Stimulated activated CD4-positive, alpha-beta T cell treated with anti-CD3 and anti-CD28 coated beads, Interleukin-1b, Interleukin-23, amount 100 ng/mL, for 24 hours (primary cell): Measurements from ENCODE around the gene NPRL2.

ENCODE experiments used
- DNase-seq, 4 experiments: peaks; one replicate each; pipeline ENCODE4 v3.0.0-alpha.2; 2020; ENCODE audit warnings: low read depth in 4 of 4, low spot score in 1 of 4

Gene NPRL2

DNA sequence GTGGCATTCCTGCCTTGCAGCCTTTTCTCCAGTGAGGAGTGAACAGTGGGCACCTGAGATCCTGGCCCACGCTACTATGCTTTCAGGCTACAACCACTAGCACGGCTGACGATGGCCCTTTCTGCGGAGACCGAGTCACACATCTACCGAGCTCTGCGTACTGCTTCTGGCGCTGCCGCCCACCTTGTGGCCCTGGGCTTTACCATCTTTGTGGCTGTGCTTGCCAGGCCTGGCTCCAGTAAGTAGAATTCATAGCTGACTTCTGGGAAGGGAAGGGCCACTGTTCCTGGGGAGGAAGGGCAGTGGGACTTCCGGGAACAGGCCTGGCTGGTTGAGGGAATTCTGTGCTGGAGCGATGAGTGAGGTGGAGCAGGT lies 735 bp upstream of the NPRL2 start:
- DNase-seq = no peak

DNA sequence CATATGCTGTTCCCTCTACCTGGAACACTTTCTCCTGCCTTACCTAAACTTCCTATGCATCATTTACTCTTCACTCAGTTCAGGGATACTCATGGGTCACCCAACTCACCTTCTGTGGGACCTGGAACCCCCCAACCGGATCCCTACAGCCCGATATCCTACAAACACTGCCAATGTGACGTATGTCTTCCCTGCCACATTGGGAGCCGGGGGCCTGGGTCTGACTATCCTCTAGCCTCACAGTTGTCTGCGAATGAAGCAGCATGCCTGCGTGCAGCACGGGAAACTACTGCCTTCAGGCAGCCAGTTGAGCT lies 405 bp downstream of the NPRL2 start:
- no peak for DNase-seq

DNA sequence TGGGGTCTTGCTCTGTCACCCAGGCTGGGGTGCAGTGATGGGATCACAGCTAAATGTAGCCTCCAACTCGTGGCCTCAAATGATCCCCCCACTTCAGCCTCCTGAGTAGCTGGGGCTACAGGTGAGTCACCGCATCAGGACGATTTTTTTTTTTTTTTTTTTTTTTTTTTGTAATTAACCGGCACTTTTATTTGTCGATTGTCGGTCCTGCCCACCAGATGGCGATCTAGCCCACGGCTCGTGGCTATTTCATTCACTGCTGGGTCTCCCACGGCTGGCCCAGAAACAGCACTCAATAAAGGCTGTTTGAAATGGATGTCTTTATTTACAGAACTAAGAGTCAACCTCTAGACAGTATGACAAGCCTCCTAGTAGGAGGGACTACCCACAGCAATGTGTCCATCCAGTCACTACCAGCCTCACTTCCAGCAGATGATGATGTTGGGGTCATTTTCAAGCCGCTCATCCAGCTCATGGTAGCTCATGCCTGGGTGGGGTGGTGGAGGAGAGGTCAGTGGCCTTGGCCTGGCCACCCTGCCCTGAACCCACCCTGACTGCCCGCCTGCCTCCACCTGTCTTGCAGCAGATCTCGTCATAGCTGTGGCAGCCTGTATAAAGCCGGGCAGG lies 3.3 kb downstream of the NPRL2 start:
- DNase-seq = peak in 2 of 4 experiments; percentile 45 to 52

DNA sequence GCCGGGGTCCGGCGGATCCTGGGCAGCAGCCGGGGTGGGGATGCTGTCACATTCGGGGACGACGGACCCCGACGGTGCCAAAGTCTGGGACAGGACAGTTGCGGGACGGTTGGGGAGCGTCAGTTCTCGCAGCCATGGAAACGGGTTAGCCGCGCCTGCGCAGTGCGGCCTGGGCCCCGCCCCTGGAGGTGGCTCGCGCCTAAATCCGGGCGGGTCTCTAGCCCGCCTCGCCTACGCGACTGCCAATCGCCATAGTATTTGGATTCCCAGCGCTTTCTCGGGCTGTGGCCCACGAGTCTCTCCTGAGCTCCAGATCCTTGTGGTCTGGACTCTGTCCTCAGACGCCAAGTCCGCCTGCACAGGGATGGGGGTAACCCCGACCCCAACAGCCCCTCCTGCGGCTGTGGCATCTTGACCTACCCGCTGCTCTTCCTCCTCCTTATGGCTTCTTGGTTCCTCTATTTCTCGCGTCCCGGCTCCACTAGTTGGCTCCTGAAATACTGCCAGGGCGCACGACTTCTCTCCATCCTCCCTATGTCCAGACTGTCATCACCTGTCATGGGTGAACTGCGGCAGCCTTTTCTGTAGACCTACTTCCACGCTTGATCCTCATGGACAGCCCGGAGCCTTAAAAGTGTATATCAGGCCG lies 4.9 kb downstream of the NPRL2 start, which contains the start of gene ZMYND10:
Gene ZMYND10 (minus strand): TSS at position 147 of the 649 bp plus-strand sequence. CDS start 153 bp downstream, outside the sequence.
- DNase-seq = peak in 3 of 4 experiments; percentile 52 to 78 (median 59)

DNA sequence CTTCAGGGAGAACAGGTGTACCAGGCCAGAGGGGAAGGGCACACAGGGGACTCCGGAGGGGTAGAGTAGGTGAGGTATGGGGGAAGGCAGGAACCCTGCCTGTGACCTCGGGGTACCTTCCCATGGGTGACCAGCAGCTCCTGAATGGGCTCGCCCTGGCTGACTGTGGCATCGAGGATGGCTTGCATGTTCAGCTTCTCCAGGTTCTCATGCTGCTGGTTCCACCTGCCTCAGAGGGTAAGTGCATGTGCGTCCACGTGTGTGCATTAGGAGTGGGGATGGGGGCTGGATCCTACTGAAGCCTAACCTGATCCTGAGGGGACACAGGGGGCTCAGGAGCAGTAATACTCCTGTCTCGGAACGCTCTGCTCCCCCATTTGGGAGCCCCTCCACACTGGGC lies 5.6 kb downstream of the NPRL2 start:
- DNase-seq = no peak

DNA sequence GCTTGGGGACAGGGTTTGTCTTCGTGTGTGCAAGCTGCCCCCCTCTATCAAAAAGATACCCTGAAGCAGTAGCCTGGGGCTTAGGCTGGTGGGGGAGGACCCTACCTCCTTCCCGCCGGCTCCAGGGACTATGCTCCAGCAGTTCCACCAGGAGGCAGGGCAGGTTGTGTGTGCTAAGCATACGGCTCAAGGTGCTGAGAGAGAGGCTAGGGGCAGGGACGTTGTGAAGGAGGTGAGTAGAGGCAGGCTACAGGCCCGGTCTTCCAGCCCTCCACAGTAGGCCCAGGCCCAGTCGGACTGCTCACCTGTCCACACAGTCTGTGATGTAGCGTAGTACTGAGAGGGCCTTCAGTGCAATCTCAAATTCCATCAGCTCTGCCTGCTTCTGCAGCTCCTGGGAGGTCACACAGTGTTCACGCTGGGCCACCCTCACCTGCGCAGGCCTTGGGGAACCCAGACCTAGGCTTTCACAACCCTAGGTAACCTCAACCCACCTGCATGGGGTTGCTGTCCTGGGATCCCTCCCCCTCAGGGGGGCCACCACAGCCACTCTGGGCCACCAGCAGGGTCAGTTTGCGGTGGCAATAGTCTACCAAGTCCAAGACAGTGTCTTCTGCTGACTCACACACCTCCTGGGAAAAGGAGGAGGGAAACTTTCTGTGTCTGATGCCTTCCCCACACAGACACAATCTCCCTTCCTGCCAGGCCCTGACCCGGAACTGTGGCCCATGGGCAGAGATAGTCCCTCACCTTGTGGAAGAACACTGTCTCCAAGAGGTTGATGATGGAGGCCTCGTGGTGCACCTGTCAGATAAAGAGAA lies 7.6 kb downstream of the NPRL2 start:
- DNase-seq = no peak

DNA sequence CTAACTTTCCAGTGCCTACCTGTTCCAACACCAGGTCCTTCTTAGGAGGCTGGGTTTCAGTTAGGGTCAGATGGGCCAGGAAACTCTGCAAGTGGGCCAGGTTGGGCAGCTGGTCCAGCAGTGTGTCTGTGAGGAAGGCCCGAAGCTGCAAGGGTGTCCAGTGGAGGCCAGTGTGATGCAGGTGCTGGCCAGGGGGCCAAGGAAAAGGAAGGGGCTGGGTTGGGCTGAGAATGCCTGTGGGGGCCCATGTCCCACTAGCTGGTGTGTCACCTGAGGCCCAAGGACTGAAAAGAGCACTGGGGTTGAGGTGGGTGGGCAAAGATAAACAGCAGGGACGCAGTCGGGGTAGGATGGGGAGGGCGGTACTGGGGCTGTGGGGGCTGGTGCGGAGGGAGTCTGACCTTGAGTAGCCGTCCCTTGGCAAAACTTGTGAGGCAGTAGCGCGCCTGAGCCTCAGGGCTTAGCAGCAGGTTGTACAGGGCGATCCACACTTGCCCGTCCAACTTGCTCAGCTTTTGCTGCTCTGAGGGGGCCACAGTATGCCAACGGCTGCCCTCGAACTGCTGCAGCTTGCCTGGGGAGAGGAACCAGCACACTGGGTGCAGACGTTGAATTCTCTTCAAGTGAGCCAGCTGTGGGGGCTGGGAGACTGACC lies 8.5 kb downstream of the NPRL2 start:
- DNase-seq = no peak

DNA sequence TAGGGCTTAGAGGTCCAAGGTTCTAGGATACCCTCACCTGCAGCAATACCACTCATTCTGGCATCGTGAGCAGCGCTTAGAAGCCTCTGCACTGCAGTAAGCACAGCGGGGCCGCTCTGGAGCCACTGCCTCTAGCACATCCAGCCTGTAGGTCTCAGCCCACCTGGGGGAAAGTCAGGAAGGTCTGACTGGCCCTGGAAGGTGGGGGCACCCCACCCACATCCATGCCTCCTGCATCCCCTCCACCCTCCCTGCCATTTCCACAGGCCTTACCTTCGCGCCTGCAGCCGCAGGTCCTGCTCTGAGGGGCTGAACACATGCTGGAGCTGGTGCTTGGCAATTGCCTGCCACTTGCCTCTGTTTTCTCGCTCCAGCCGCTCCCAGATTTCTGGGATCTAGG lies 9.0 kb downstream of the NPRL2 start:
- DNase-seq = no peak

DNA sequence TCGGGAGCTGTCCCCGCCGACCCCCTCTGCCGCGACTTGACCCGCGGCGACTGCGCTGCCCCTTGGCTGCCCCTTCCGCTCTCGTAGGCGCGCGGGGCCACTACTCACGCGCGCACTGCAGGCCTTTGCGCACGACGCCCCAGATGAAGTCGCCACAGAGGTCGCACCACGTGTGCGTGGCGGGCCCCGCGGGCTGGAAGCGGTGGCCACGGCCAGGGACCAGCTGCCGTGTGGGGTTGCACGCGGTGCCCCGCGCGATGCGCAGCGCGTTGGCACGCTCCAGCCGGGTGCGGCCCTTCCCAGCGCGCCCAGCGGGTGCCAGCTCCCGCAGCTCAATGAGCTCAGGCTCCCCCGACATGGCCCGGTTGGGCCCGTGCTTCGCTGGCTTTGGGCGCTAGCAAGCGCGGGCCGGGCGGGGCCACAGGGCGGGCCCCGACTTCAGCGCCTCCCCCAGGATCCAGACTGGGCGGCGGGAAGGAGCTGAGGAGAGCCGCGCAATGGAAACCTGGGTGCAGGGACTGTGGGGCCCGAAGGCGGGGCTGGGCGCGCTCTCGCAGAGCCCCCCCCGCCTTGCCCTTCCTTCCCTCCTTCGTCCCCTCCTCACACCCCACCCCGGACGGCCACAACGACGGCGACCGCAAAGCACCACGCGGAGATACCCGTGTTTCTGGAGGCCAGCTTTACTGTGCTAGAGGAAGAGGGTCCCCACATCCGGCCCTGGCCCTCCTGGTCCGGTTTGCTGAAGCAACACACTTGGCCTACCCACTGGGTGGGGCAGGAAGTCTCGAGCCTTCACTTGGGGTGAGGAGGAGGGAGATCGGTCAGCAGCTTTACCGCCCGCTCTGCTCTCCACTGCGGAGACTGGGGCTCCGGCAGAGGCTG lies 9.9 kb downstream of the NPRL2 start, which contains the start of gene RASSF1:
Gene RASSF1 (minus strand): TSS at position 389 of the 882 bp plus-strand sequence. CDS start 31 bp downstream, at position 358.
- DNase-seq = peak in 2 of 4 experiments; percentile 44 to 71

DNA sequence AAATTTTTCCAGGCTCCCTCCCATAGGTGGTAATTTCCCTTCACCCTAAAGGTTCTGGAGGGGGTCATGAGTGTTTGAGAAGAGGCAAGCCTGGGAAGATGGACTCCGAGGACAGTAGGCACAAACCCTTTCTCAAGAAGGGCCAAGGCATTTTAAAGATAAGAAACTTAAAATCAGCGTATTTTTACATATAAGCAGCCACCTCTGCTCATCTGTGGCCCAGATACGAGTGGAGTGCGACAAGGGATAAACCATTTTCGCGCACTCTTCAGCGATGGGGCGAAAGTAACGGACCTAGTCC lies 10.5 kb downstream of the NPRL2 start:
- no peak for DNase-seq

DNA sequence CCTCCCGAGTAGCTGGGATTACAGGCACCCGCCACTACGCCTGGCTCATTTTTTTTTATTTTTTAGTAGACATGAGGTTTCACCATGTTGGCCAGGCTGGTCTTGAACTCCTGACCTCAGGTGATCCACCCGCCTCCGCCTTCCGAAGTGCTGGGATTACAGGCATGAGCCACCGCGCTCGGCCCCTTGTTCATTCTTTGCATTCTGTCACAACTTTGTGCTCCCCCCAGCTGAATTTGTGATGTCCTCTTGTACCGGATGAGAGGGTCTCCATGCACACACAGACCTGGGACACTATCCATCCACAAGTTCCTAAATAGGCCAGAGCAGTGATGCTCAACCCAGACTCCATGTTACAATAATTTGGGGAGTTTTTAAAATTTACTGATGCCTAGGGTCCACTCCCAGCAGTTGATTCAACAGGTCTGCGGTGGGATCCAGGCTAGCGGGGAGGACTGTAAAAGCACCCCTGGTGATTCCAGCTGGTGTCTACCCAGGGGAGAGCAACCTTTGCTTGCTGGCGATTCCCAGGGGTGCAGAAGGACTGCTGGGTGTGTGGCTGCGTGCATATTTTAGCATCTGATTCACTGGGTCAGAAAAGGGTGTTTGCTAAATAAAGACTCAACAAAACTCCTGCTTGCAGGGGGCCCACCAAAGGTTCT lies 11.0 kb downstream of the NPRL2 start:
- DNase-seq = no peak

DNA sequence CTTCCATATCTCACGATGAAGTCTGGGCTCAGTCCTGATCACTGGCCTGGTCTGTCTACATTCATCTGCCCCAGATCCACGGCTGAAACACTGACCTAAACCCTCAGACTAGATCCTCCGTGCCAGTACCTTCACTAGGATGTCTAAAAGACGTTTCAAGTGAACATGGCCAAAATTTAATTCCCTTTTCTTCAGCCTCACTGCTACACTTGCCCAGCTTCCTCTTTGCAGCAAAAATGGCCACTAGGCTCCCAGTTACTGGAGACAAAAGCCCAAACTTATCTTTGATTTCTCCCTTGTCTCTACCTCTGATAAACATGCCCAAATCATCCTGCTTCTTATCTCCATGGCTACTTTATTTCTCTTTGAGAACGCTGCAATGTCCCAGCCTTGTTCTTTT lies 11.6 kb downstream of the NPRL2 start:
- DNase-seq = no peak

DNA sequence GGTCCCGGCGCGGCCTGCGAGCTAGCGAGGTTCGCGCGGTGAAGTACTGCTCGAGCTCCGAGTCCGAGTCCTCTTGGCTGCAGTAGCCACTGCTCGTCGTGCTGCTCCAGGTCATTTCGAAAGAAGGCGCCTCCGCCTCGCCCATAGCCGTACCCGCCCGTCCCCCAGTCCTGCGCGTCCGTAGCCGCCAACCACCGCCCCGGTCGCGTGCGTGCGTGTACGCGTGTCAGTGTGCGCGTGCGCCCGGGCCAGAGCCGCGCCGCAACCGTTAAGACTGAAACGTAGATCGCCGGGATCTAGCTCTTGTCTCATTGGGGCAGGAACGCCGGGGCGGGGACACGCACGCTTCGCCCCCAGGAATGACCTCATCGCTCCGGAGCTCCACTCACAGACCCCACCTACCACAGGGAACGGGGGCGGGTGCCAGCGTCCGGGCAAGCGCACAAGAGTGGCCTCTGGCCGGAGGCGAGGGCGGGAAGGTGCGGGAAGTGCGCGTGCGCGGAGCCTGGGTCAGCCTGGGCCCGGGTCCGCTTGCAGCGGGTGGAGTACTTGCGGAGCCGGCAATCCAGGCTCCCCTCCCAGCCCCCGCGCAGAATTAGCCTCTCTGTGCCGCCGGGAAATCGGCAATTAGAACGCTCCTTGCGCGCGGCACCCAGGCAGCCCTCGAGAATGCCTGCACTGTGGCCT lies 13.3 kb downstream of the NPRL2 start:
- DNase-seq = peak; percentile 86 to 99 (median 93)

DNA sequence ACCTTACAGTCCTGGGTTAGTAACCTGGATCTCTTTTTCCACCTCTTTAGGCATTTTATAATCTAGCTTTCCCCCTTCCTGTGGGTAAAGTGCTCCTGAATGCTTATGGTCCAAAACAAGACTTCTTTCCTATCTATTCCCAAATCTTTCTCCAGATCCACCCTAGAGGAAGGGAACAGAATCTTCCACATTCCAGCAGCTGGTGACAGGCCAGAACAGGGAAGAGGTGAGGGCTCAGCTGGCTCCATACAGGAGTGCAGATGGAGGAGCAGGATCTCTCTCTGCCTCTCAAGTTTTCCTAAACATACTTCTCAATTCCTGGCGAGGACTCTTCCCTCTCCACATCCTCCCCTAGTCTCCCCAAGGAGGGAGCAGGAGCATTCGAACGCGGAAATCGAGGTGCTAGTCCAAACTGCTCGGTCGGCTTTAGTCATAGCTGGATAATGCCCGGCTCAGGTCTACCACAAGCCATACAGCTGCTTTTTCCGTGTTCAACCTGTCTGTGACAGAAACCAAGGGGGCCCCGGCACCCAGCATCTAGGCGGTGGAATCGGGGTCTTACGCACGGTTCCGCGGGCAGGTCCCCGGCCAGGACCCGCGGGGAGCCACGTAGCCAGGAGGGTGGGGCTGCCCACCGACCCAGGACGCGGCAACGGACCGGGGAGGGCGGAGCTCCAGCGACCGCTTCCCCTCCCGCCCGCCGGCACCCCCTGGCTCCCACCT lies 14.0 kb downstream of the NPRL2 start:
- peak in 1 of 4 experiments; percentile 26 for DNase-seq

DNA sequence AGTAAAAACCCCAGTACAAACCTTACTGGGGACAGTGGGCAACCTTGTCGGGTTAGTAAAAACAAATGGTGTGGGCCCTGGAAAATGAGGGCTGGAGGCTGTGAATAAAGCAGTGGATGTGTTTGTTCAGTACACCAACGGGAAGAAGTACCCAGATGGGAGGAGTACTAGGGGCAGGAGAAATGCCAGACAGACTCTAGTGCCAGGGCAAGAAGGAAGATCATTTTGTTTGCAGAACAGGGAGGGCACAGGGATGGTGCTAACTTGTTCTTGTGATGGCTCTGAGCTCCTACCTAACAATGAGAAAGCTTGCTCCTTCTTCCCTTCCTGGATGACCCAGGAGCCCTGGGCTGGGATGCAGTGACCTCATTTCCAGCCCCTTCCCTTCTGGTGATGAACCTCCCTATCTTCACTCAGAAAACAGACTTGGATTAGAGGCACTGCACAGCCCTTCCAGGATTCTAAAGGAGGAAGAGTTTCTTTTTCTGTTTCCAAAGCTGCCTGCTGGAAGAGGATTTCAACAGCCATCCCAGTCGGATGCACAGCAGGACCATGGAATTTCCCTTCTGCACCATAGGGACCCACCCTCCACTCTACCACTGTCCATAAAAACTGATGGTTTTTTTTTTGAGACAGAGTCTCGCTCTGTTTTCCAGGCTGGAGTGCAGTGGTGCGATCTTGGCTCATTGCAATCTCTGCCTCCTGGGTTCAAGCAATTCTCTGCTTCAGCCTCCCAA lies 16.1 kb downstream of the NPRL2 start:
- DNase-seq = no peak

DNA sequence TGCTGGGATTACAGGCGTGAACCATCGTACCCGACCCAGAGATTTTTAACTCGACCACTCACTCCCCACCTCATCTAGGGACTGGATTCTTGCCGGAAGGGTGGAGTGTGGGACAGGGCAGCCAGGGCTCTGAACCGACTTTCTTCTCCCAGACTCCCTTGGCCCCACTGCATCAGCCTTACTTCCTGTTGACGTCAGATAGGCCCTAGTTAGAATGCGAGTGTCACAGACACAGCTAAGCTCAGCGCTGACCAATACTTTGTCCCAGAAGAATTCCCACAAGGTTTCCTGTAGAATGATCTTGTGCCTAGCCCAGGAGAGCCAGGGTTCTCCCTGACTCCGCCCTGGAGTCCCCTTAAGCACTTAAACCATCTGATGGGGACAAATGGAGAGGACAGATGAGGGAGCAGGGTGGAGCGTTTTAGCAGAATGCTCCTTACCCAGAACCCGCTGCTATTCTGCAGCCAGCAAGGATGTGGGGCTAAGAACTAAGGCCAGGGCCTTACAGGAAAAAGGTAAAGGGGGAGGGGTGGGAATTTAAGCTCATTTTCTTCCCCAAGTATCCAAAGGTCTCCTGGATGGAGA lies 16.7 kb downstream of the NPRL2 start:
- no peak for DNase-seq

DNA sequence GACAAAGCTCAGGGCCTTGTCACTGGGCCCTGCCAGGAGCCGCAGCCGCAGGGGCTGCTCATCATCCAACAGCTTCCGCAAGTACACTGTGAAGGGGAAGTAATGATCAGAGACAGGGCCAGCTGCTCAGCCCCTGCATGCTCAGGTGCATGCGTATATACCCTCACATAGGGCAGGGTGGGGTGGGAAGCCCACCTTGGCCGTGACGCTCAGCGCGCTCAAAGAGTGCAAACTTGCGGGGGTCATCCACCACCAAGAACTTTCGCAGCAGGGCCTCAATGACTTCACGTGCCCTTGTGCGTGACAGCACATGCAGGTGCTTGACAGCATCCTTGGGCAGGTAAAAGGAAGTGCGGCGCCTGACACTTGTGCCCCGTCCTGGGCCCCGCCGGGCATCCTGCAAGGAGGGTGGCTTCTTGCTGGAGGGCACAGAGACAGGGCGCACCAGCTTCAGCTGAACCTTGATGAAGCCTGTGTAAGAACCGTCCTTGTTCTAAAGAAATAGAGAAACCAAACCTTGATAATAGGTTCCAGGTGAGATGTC lies 19.1 kb downstream of the NPRL2 start:
- no peak for DNase-seq

DNA sequence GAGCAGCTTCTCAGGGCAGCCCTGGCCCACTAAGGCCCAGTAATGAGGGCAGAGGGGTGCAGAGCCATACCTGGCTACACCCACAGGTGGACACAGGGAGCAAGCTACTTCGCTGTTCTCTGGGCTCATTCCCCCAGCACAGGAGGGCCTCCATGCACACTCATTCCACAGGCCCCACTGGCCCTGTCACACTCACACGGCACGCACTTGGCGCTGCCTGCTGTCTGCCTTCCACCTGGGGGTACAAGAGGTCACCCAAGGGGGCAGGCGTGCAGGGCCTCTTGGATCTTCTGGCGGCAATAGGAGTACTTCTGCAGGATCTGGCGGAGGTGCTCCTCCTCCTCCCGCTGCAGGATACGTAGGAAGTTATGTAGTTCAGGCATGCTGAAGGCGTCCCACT lies 20.2 kb downstream of the NPRL2 start:
- no peak for DNase-seq
